Choroid plexus epithelial cell (primary cell): ENCODE results near the gene ST6GALNAC6.

Experiments
- DNase-seq: peaks from one replicate; pipeline ENCODE4 v3.0.0-alpha.2; 2010; ENCODE audit warnings: low read depth
- H3K4me3 ChIP-seq: 2 replicates; pipeline ENCODE4 v1.5.1; 2011; ENCODE audit warnings: low read depth, mild to moderate bottlenecking, control low read depth, low read length, moderate library complexity
- TF ChIP-seq, protein P1 (sequence below): conservative IDR thresholded peaks from 2 replicates; pipeline ENCODE4 v1.5.1; 2011; ENCODE audit warnings: low read depth, mild to moderate bottlenecking, control low read depth, inconsistent platforms, low read length, moderate library complexity

ST6GALNAC6 gene

DNA sequence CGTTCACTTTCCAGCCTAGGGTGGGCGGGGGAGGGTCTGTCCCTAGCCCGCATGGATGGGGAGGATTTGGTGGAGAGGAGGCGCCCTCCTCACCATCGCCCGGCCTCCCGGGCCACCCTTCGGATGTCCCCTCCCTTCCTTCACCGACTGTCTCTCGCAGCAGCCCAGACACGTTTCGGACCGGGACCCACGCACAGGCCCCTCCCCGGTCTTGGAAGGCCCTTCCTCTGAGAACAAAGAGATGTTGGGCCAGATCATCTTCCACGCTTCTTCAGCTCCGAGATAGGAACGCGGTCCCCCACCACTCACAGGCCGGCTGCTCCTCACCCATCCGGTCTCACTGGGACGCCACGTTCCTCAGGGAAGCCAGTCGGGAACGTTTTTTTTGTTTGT is 38.9 kb upstream of the ST6GALNAC6 start:
- H3K4me3 ChIP-seq: peak overlapping the region; percentile 87
- TF ChIP-seq, protein P1, sequence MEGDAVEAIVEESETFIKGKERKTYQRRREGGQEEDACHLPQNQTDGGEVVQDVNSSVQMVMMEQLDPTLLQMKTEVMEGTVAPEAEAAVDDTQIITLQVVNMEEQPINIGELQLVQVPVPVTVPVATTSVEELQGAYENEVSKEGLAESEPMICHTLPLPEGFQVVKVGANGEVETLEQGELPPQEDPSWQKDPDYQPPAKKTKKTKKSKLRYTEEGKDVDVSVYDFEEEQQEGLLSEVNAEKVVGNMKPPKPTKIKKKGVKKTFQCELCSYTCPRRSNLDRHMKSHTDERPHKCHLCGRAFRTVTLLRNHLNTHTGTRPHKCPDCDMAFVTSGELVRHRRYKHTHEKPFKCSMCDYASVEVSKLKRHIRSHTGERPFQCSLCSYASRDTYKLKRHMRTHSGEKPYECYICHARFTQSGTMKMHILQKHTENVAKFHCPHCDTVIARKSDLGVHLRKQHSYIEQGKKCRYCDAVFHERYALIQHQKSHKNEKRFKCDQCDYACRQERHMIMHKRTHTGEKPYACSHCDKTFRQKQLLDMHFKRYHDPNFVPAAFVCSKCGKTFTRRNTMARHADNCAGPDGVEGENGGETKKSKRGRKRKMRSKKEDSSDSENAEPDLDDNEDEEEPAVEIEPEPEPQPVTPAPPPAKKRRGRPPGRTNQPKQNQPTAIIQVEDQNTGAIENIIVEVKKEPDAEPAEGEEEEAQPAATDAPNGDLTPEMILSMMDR: no peak
- no peak for DNase-seq

DNA sequence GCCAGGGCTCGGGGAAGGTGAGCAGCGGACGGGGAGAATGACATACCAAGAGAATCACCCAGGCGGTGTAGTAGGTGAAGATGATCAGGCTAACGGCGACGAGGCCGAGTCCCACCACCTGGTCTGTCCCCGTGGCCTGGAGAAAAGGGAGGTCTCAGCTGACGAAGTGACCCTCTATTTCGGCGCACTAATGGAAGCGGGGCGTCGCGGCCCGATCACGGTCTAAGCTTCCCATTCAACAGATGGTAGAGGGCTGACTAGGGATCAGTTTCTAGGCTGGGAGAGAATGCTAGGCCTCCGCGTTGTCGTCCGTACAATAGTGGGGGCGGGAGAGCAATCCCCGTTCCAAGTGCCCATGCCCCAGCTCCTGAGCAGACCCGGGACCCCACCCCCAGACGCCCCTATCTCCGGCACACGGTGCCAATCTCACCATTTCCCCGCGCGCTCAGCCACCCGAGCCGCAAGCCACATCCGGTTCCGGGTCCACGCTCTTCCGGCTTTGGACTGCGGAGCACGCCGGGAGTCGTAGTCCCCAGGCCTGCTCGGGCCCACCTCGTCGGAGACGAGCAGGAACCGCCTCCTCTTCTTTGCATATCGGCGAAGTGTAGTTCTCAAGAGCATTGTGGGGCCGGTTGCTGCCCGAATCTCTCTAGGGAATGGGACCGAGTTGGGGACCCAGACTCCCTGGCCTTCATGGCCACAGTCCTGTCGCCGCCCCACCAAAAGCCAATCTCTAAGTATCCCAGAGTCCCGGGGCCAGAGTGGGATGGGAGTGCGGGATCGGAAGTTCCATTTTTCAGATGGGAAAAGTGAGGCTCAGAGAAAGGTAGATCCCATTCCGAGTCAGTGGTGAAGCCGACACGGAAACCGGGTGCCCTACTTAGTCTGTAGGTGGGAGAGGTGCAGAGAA is 38.2 kb upstream of the ST6GALNAC6 start, which contains the start of gene DPM2:
Gene DPM2 (minus strand): TSS at position 467 of the 910 bp plus-strand sequence. CDS start 34 bp downstream, at position 433.
- TF ChIP-seq, protein P1: no peak
- peak; percentile 91 for DNase-seq
- H3K4me3 ChIP-seq: peak within 1 kb of the TSS; percentile 87

DNA sequence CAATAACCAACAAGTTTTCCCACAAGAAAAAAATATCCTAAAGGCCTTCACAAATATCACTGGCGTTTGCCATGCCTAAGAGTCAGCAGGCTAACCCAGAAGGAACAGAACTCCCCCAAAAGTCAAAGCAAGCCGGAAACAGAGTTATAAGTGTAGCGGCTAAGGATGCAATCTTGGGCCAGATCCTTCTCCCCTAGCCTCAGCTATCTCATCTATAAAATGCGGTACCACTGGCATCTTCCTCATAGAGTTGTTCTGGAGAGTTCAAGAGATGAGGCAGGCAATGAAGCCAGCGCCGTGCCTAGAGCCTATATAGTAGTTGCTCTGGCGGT is 37.6 kb upstream of the ST6GALNAC6 start:
- no peak for DNase-seq
- TF ChIP-seq, protein P1: no peak
- peak overlapping the region; percentile 87 for H3K4me3 ChIP-seq

DNA sequence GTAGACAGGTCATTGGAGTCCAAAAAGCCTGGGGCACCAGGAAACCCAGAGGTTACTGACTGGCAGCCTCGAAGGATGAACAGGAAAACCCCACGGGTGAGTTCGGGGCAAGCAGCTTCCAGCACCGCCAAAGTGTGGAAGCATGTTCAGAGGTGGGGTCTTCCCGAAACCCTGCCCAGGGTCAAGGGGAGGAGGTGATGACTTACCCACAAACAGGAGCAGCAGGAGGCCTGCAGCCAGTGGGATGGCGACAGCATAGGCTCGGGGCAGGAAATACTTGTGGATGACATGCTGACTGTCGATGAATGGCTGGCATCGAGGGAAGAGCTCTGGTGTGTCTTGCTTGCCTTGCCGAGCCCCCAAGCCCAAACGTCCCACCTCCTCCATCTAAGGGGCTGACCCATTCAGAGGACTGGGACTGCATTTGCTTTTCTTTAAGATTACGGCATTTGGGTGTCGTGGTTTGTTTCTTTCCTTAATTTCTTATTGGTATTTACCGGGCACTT is 37.0 kb upstream of the ST6GALNAC6 start:
- TF ChIP-seq, protein P1: no peak

DNA sequence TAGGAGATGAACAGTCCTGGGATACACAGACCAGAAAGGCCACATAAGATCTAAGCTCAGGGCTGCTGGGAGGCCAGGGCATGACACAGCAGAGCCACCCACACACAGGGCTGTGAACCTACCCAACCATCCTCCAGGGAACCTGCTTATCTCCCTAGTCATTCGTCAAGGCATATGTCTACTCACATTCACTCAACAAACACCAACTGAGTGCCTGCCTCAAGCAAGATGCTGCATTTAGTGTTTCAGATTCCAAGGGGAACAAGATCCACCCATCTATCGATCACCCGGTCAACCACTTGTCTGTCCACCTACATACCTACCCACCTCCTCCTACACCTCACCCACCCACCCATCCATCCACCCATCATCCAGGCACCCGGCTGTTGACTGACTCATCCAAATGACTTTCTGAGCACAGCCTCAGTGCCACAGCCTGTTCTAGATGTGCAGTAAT is 36.4 kb upstream of the ST6GALNAC6 start:
- no peak overlapping the region for H3K4me3 ChIP-seq
- no peak for DNase-seq
- TF ChIP-seq, protein P1: no peak

More for the DNA sequence above, 37.0 kb upstream of the ST6GALNAC6 start:
- no peak for DNase-seq
- peak overlapping the region; percentile 87 for H3K4me3 ChIP-seq

DNA sequence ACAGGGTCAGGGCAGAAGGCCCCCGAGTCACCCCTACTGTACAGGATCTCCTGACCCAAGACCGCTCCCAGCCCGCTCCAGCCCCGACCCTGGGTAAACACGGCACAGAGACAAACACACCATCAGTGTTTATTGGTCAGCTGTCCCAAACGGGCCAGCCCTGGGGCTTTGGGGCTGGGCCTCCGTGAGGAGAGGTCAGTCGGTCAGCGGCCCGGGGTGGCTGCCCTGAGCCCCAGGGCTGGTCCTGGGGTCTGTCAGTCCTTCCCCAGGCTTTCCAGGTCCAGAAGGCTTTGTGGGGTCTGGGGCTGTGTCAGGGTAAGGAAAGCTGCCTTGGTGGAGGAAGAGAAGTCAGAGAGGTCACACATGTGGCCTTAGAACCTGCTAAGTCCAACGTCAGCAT is 35.6 kb upstream of the ST6GALNAC6 start:
- DNase-seq: no peak
- H3K4me3 ChIP-seq: no peak overlapping the region
- TF ChIP-seq, protein P1: no peak
